Stimulated activated CD4-positive, alpha-beta T cell treated with anti-CD3 and anti-CD28 coated beads, TNF-alpha, amount 100 ng/mL, for 4 hours (primary cell): ENCODE results near the gene LLGL2.
"Not testable (repeated sequence)": the region's sequence is repeated elsewhere in the genome, so short reads cannot be mapped to it uniquely, and the experiment has no call there.

Source experiments
- DNase-seq, 3 experiments: peaks; one replicate each; pipeline ENCODE4 v3.0.0-alpha.2; 2020; ENCODE audit warnings: low read depth in 3 of 3

Gene LLGL2

GRCh38 chr17:75590314-75590761 is 64.8 kb downstream of the LLGL2 start:
- DNase-seq, result no peak

GRCh38 chr17:75590849-75591721 is 65.6 kb downstream of the LLGL2 start:
- DNase-seq, result no peak

GRCh38 chr17:75591722-75592302 is 66.3 kb downstream of the LLGL2 start:
- DNase-seq, result no peak

GRCh38 chr17:75592348-75593020 is 67.0 kb downstream of the LLGL2 start:
- no peak for DNase-seq

- DNase-seq, result not testable (repeated sequence)
Measured at GRCh38 chr17:75593430-75593829, 67.9 kb downstream of the LLGL2 start.

- no peak for DNase-seq
Measured at GRCh38 chr17:75594499-75595283, 69.2 kb downstream of the LLGL2 start.

- no peak for DNase-seq
Measured at GRCh38 chr17:75595284-75595919, 69.9 kb downstream of the LLGL2 start.

- no peak for DNase-seq
Measured at GRCh38 chr17:75595920-75596313, 70.4 kb downstream of the LLGL2 start.

GRCh38 chr17:75596320-75597087 is 71.0 kb downstream of the LLGL2 start:
- DNase-seq, result no peak

GRCh38 chr17:75601057-75601987 is 75.8 kb downstream of the LLGL2 start:
- DNase-seq, result peak in 1 of 3 experiments; percentile 42

- DNase-seq, result no peak
Measured at GRCh38 chr17:75602644-75603043, 77.1 kb downstream of the LLGL2 start.

- DNase-seq, result no peak
Measured at GRCh38 chr17:75603123-75603522, 77.6 kb downstream of the LLGL2 start.

- no peak for DNase-seq
Measured at GRCh38 chr17:75604034-75604695, 78.7 kb downstream of the LLGL2 start.

GRCh38 chr17:75605790-75606189 is 80.3 kb downstream of the LLGL2 start:
- no peak for DNase-seq

GRCh38 chr17:75607086-75607485 is 81.6 kb downstream of the LLGL2 start:
- no peak for DNase-seq

GRCh38 chr17:75610103-75610984 is 84.8 kb downstream of the LLGL2 start:
- no peak for DNase-seq

GRCh38 chr17:75611851-75612429 is 86.4 kb downstream of the LLGL2 start:
- no peak for DNase-seq
